DOHH2 (cell line): ENCODE results near the gene MYL4.

ENCODE experiments used
- H3F3A ChIP-seq: fragments of 200-600 bp; sonication (generic), shearing (Covaris generic); 2 replicates; pipeline ENCODE4 v1.6.0; 2016; ENCODE audit warnings: antibody characterized with exemption, mild to moderate bottlenecking; ENCODE audit not compliant: control insufficient read depth, insufficient read depth
- H3K27ac ChIP-seq: fragments of 200-600 bp; sonication (generic); 2 replicates; pipeline ENCODE4 v1.5.1; 2014; ENCODE audit warnings: low read depth, mild to moderate bottlenecking, low read length, moderate library complexity
- H3K27me3 ChIP-seq: fragments of 200-600 bp; sonication (generic); 2 replicates; pipeline ENCODE4 v1.6.1; 2014; ENCODE audit warnings: mild to moderate bottlenecking, low read length, mixed read lengths; ENCODE audit not compliant: control insufficient read depth
- H3K36me3 ChIP-seq: fragments of 200-600 bp; sonication (generic); 2 replicates; pipeline ENCODE4 v1.6.1; 2014; ENCODE audit warnings: mild to moderate bottlenecking, low read length, moderate library complexity, mixed read lengths; ENCODE audit not compliant: control insufficient read depth
- H3K4me1 ChIP-seq: fragments of 200-600 bp; sonication (generic); 2 replicates; pipeline ENCODE4 v1.6.1; 2014; ENCODE audit warnings: mild to moderate bottlenecking, low read length, mixed read lengths; ENCODE audit not compliant: control insufficient read depth
- H3K4me2 ChIP-seq: fragments of 200-600 bp; sonication (generic); 2 replicates; pipeline ENCODE4 v1.6.0; 2014; ENCODE audit warnings: mild to moderate bottlenecking, low read length, moderate library complexity
- H3K4me3 ChIP-seq: fragments of 200-600 bp; sonication (generic); 2 replicates; pipeline ENCODE4 v1.5.1; 2014; ENCODE audit warnings: mild to moderate bottlenecking, low read length, mixed read lengths
- H3K79me2 ChIP-seq: fragments of 200-600 bp; sonication (generic); 2 replicates; pipeline ENCODE4 v1.6.1; 2014; ENCODE audit warnings: mild to moderate bottlenecking, low read length, mixed read lengths; ENCODE audit not compliant: control insufficient read depth
- H3K9me2 ChIP-seq: fragments of 200-600 bp; sonication (generic); replicated peaks from 2 replicates; pipeline ENCODE4 v1.6.1; 2014; ENCODE audit warnings: mild to moderate bottlenecking, low read length, mixed read lengths; ENCODE audit not compliant: control insufficient read depth
- H3K9me3 ChIP-seq: fragments of 200-600 bp; sonication (generic); 2 replicates; pipeline ENCODE4 v1.6.1; 2014; ENCODE audit warnings: antibody characterized with exemption, low read length, mixed read lengths; ENCODE audit not compliant: control insufficient read depth, insufficient read depth
- H4K20me1 ChIP-seq: fragments of 200-600 bp; sonication (generic); 2 replicates; pipeline ENCODE4 v1.6.0; 2014; ENCODE audit warnings: low read depth, mild to moderate bottlenecking, antibody characterized with exemption, low read length, moderate library complexity; ENCODE audit not compliant: control insufficient read depth, insufficient read depth
- CTCF ChIP-seq: fragments of 200-600 bp; sonication (generic); IDR thresholded peaks from one replicate; pipeline ENCODE4 v1.5.1; 2014; ENCODE audit warnings: antibody characterized with exemption, mild to moderate bottlenecking, low read depth, low read length; ENCODE audit not compliant: poor library complexity, severe bottlenecking
- EZH2phosphoT487 ChIP-seq: fragments of 200-600 bp; sonication (generic); IDR thresholded peaks from 2 replicates; pipeline ENCODE4 v1.6.1; 2017; ENCODE audit warnings: borderline replicate concordance, mild to moderate bottlenecking, antibody characterized with exemption, low read length, moderate library complexity, mixed read lengths

Gene MYL4

GRCh38 chr17:47235506-47235905 lies 26.4 kb downstream of the MYL4 start:
- Histone ChIP-seq H3K9me3 (peaks cover 20% of the 10 kb centered on the region), H4K20me1 (no peaks in the 10 kb centered on the region), H3K4me2 (no peak overlapping the region), H3F3A (peaks cover 4% of the 10 kb centered on the region; the same call in 1 of the 2 replicates), H3K27ac (no peak overlapping the region), H3K36me3 (no peaks in the 10 kb centered on the region), H3K27me3 (peaks cover 2% of the 10 kb centered on the region; the same call in 1 of the 2 replicates), H3K4me1 (peaks cover 24% of the 10 kb centered on the region), H3K4me3 (no peak overlapping the region), H3K79me2 (no peaks in the 10 kb centered on the region), H3K9me2 (no peaks in the 10 kb centered on the region)
- TF ChIP-seq CTCF (no peak), EZH2phosphoT487 (no peak)

DNA sequence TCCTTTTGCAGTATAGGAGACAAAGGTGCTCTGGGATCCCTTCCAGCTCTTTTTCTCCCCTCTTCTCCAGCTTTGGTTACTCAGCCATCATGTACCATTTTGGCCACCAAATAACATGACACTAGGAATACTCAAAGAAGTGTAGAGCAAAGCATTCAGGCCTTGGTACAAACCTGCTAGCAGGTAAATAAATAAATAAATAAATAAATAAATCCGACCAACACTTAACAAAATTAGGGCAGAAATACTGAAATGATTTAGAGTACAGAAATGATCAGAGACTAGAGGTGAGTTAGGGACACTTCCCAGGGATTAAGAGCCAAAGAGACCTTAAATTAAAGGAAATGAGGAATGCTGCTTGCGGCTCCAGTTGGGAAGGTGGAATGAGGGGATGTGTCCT lies 26.8 kb downstream of the MYL4 start:
- TF ChIP-seq CTCF (no peak), EZH2phosphoT487 (no peak)
- peaks cover 21% of the 10 kb centered on the region for H3K4me1 ChIP-seq
- no peaks in the 10 kb centered on the region for H4K20me1 ChIP-seq
- H3K9me3 ChIP-seq, result peaks cover 20% of the 10 kb centered on the region
- peaks cover 4% of the 10 kb centered on the region; the same call in 1 of the 2 replicates for H3F3A ChIP-seq
- no peak overlapping the region for H3K27ac ChIP-seq
- no peak overlapping the region for H3K4me2 ChIP-seq
- H3K9me2 ChIP-seq, result no peaks in the 10 kb centered on the region
- H3K27me3 ChIP-seq, result no peaks in the 10 kb centered on the region; the same call in 1 of the 2 replicates
- no peaks in the 10 kb centered on the region for H3K79me2 ChIP-seq
- no peaks in the 10 kb centered on the region for H3K36me3 ChIP-seq
- no peak overlapping the region for H3K4me3 ChIP-seq

GRCh38 chr17:47237841-47238240 lies 28.7 kb downstream of the MYL4 start:
- no peaks in the 10 kb centered on the region for H4K20me1 ChIP-seq
- H3K9me3 ChIP-seq, result peaks cover 20% of the 10 kb centered on the region
- no peak overlapping the region for H3K27ac ChIP-seq
- no peaks in the 10 kb centered on the region for H3F3A ChIP-seq
- no peak overlapping the region for H3K4me3 ChIP-seq
- no peaks in the 10 kb centered on the region for H3K36me3 ChIP-seq
- no peaks in the 10 kb centered on the region for H3K27me3 ChIP-seq
- H3K4me1 ChIP-seq, result peaks cover 13% of the 10 kb centered on the region
- no peak for TF ChIP-seq EZH2phosphoT487
- no peak for TF ChIP-seq CTCF
- no peaks in the 10 kb centered on the region for H3K9me2 ChIP-seq
- H3K79me2 ChIP-seq, result no peaks in the 10 kb centered on the region
- H3K4me2 ChIP-seq, result no peak overlapping the region
